Bronchial epithelial cell (primary cell): Measurements from ENCODE around the gene PTGS1. TPM values are rescaled to one million over a fixed set of nuclear protein-coding genes. Genes with fewer than 3 reads are reported as not detected.

Experiments
- total RNA-seq: library from RNA; depleted of rRNA; stranded (reverse); fragments of >200 nt; gene quantifications from 2 replicates; pipeline ENCODE4 v1.2.1, GENCODE V29; 2014

The PTGS1 gene
- total RNA-seq, 1 donor from 2014 or later: 1.3 TPM

Other genes with a start within 250 kb of the PTGS1 start
- 34.2 and 39.4 TPM in 2 replicates for gene NDUFA8, start 211.2 kb upstream of the PTGS1 start, total RNA-seq
- not detected in 2 replicates for gene MORN5, start 211.1 kb upstream of the PTGS1 start, total RNA-seq
- 0.13 and 0.26 TPM in 2 replicates for gene LHX6, start 142.1 kb upstream of the PTGS1 start, total RNA-seq
- gene RBM18, start 106.2 kb upstream of the PTGS1 start, total RNA-seq: 8.4 and 9.5 TPM in 2 replicates
- 30.7 and 52.7 TPM in 2 replicates for gene MRRF, start 106.1 kb upstream of the PTGS1 start, total RNA-seq
- gene OR1J1, start 106.9 kb downstream of the PTGS1 start, total RNA-seq: not detected in 2 replicates
- gene OR1J2, start 139.8 kb downstream of the PTGS1 start, total RNA-seq: not detected in 2 replicates
- not detected in 2 replicates for gene OR1J4, start 148.1 kb downstream of the PTGS1 start, total RNA-seq
- gene OR1N1, start 156.3 kb downstream of the PTGS1 start, total RNA-seq: not detected in 2 replicates
- not detected in 2 replicates for gene OR1N2, start 182.1 kb downstream of the PTGS1 start, total RNA-seq
- not detected in 2 replicates for gene OR1L8, start 212.4 kb downstream of the PTGS1 start, total RNA-seq
- gene OR1Q1, start 243.7 kb downstream of the PTGS1 start, total RNA-seq: not detected in 2 replicates